Measurements from ENCODE around the gene MEGF9.

Gene MEGF9

GRCh38 chr9:120676767-120677402, 37.4 kb downstream of the MEGF9 start:
- no peak overlapping the region for H3K4me3 ChIP-seq (ENCODE audit: low read depth, low read length)
- no CpG with 5 or more reads among the region's 12 CpGs for WGBS (ENCODE audit: extremely low coverage, insufficient coverage, insufficient read length)
- H3K9me3 ChIP-seq (ENCODE audit: insufficient read depth, low read depth, low read length) = no peaks in the 10 kb centered on the region
- no peak overlapping the region for H2AFZ ChIP-seq (ENCODE audit: insufficient read depth, low read length, poor library complexity)
- no peak overlapping the region for H3K18ac ChIP-seq (ENCODE audit: low read length)
- H2BK12ac ChIP-seq (ENCODE audit: low read length) = no peak overlapping the region
- no peak overlapping the region for H3K4ac ChIP-seq (ENCODE audit: low read depth, low read length)
- H2BK5ac ChIP-seq (ENCODE audit: low read depth, low read length, poor library complexity) = no peak overlapping the region
- no peak for DNase-seq
- no peak overlapping the region for H3K4me2 ChIP-seq (ENCODE audit: low read length)
- no peaks in the 10 kb centered on the region for H3K36me3 ChIP-seq (ENCODE audit: control insufficient read depth in 1 of 2, insufficient read depth in 2 of 2, low read length in 2 of 2)
- H4K91ac ChIP-seq (ENCODE audit: low read depth, low read length) = no peak overlapping the region
- no peaks in the 10 kb centered on the region for H3K79me2 ChIP-seq (ENCODE audit: control insufficient read depth, insufficient read depth, low read length, poor library complexity)
- H3K4me1 ChIP-seq (ENCODE audit: control insufficient read depth in 1 of 2, insufficient read depth in 2 of 2, low read length in 2 of 2) = no peaks in the 10 kb centered on the region
- H4K8ac ChIP-seq (ENCODE audit: low read depth, low read length) = no peak overlapping the region
- no peak overlapping the region for H3K14ac ChIP-seq (ENCODE audit: low read length)
- H3K23ac ChIP-seq (ENCODE audit: low read length) = no peak overlapping the region
- H3K9ac ChIP-seq (ENCODE audit: low read length) = no peak overlapping the region
- no peak overlapping the region for H2BK120ac ChIP-seq (ENCODE audit: insufficient read depth, low read length, poor library complexity)
- H3K79me1 ChIP-seq (ENCODE audit: low read length) = no peaks in the 10 kb centered on the region
- no peak overlapping the region for H3K27ac ChIP-seq (ENCODE audit: low read depth, low read length)
- H2AK5ac ChIP-seq (ENCODE audit: low read length) = no peak overlapping the region
- H4K12ac ChIP-seq (ENCODE audit: low read depth, low read length) = no peak overlapping the region
- H3K27me3 ChIP-seq (ENCODE audit: insufficient read depth, low read length) = no peaks in the 10 kb centered on the region

DNA sequence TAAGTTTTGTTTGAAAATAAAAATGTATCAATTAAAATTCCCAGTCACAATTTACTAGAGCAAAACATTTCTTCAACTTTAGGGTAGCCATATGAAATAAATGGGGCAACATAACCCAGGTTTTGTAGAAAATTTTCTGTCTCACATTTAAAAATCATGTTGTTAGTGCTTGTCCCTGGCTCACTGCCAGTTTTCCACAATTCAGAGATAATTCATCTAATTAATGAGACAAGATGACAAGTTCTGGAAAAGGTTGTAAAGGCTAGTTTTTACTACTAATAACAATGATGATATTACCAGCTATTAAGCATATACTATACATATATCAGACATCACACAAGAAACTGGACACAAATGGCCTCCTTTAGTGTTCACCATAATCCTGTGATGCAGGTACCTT, 45.9 kb downstream of the MEGF9 start:
- Histone ChIP-seq H2AK5ac (ENCODE audit: low read length) (no peak overlapping the region), H3K4me2 (ENCODE audit: low read length) (no peak overlapping the region), H2BK120ac (ENCODE audit: insufficient read depth, low read length, poor library complexity) (no peak overlapping the region), H3K9me3 (ENCODE audit: insufficient read depth, low read depth, low read length) (no peaks in the 10 kb centered on the region), H2AFZ (ENCODE audit: insufficient read depth, low read length, poor library complexity) (no peak overlapping the region), H3K79me1 (ENCODE audit: low read length) (no peaks in the 10 kb centered on the region), H3K4me3 (ENCODE audit: low read depth, low read length) (no peak overlapping the region), H3K4ac (ENCODE audit: low read depth, low read length) (no peak overlapping the region), H2BK5ac (ENCODE audit: low read depth, low read length, poor library complexity) (no peak overlapping the region), H4K8ac (ENCODE audit: low read depth, low read length) (no peak overlapping the region), H3K79me2 (ENCODE audit: control insufficient read depth, insufficient read depth, low read length, poor library complexity) (no peaks in the 10 kb centered on the region), H3K9ac (ENCODE audit: low read length) (no peak overlapping the region), H3K14ac (ENCODE audit: low read length) (no peak overlapping the region), H2BK12ac (ENCODE audit: low read length) (no peak overlapping the region), H3K23ac (ENCODE audit: low read length) (no peak overlapping the region), H3K4me1 (ENCODE audit: control insufficient read depth in 1 of 2, insufficient read depth in 2 of 2, low read length in 2 of 2) (no peaks in the 10 kb centered on the region), H3K36me3 (ENCODE audit: control insufficient read depth in 1 of 2, insufficient read depth in 2 of 2, low read length in 2 of 2) (no peaks in the 10 kb centered on the region), H3K27me3 (ENCODE audit: insufficient read depth, low read length) (no peaks in the 10 kb centered on the region), H4K12ac (ENCODE audit: low read depth, low read length) (no peak overlapping the region), H3K18ac (ENCODE audit: low read length) (no peak overlapping the region), H3K27ac (ENCODE audit: low read depth, low read length) (no peak overlapping the region), H4K91ac (ENCODE audit: low read depth, low read length) (no peak overlapping the region)
- no peak for DNase-seq

DNA sequence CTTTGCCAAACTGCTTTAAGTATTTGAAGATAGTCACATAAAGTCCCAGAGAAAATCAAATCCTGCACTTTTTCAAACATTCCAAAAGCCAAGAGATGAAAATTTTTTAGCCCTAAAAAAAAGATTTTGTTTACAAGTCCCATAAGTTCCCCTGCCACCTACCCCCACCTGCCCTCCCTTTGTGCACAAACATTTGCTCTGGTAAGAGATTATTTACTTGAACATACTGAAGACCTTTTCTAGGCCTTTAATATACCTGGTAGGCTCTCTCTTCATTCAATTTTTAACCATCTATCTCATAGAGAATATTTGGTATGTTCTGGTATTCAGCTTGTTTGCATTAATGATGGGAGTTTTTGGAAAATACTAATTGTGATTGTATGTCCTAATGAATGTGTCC, 50.3 kb downstream of the MEGF9 start:
- Histone ChIP-seq H4K91ac (ENCODE audit: low read depth, low read length) (no peak overlapping the region), H2AFZ (ENCODE audit: insufficient read depth, low read length, poor library complexity) (no peak overlapping the region), H3K79me2 (ENCODE audit: control insufficient read depth, insufficient read depth, low read length, poor library complexity) (no peaks in the 10 kb centered on the region), H3K9me3 (ENCODE audit: insufficient read depth, low read depth, low read length) (no peaks in the 10 kb centered on the region), H3K4me1 (ENCODE audit: control insufficient read depth in 1 of 2, insufficient read depth in 2 of 2, low read length in 2 of 2) (no peaks in the 10 kb centered on the region), H4K12ac (ENCODE audit: low read depth, low read length) (no peak overlapping the region), H2BK12ac (ENCODE audit: low read length) (no peak overlapping the region), H3K23ac (ENCODE audit: low read length) (no peak overlapping the region), H2BK120ac (ENCODE audit: insufficient read depth, low read length, poor library complexity) (no peak overlapping the region), H3K36me3 (ENCODE audit: control insufficient read depth in 1 of 2, insufficient read depth in 2 of 2, low read length in 2 of 2) (no peaks in the 10 kb centered on the region), H3K4ac (ENCODE audit: low read depth, low read length) (no peak overlapping the region), H3K4me3 (ENCODE audit: low read depth, low read length) (no peak overlapping the region), H4K8ac (ENCODE audit: low read depth, low read length) (no peak overlapping the region), H3K27ac (ENCODE audit: low read depth, low read length) (no peak overlapping the region), H3K14ac (ENCODE audit: low read length) (no peak overlapping the region), H3K4me2 (ENCODE audit: low read length) (no peak overlapping the region), H3K9ac (ENCODE audit: low read length) (no peak overlapping the region), H3K27me3 (ENCODE audit: insufficient read depth, low read length) (no peaks in the 10 kb centered on the region), H3K18ac (ENCODE audit: low read length) (no peak overlapping the region), H2AK5ac (ENCODE audit: low read length) (no peak overlapping the region), H2BK5ac (ENCODE audit: low read depth, low read length, poor library complexity) (no peak overlapping the region), H3K79me1 (ENCODE audit: low read length) (no peaks in the 10 kb centered on the region)
- DNase-seq = no peak

DNA sequence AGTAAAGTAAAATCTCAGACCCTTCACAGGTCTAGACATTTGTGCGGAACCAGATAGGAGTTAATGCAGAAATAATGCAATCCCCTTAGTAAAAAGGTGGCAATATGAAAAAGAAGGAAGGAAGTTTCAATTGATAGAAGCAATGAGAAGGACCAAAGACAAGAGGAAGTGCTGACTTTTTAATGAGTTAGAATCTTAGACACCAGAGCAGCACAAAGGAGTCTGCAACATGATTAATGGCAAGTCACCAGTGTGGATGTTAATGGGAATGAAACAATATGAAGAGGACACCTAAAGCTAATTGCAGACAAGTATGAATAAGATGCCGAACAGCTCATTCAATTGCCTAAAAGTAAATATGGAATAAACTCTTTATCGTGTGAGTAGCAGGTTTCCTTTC, 50.9 kb downstream of the MEGF9 start:
- Histone ChIP-seq H3K4ac (ENCODE audit: low read depth, low read length) (no peak overlapping the region), H3K14ac (ENCODE audit: low read length) (no peak overlapping the region), H4K91ac (ENCODE audit: low read depth, low read length) (no peak overlapping the region), H2BK12ac (ENCODE audit: low read length) (no peak overlapping the region), H3K9me3 (ENCODE audit: insufficient read depth, low read depth, low read length) (no peaks in the 10 kb centered on the region), H3K27me3 (ENCODE audit: insufficient read depth, low read length) (no peaks in the 10 kb centered on the region), H2AFZ (ENCODE audit: insufficient read depth, low read length, poor library complexity) (no peak overlapping the region), H3K9ac (ENCODE audit: low read length) (no peak overlapping the region), H2AK5ac (ENCODE audit: low read length) (no peak overlapping the region), H3K79me2 (ENCODE audit: control insufficient read depth, insufficient read depth, low read length, poor library complexity) (no peaks in the 10 kb centered on the region), H4K8ac (ENCODE audit: low read depth, low read length) (no peak overlapping the region), H4K12ac (ENCODE audit: low read depth, low read length) (no peak overlapping the region), H2BK5ac (ENCODE audit: low read depth, low read length, poor library complexity) (no peak overlapping the region), H3K36me3 (ENCODE audit: control insufficient read depth in 1 of 2, insufficient read depth in 2 of 2, low read length in 2 of 2) (no peaks in the 10 kb centered on the region), H3K27ac (ENCODE audit: low read depth, low read length) (no peak overlapping the region), H3K4me1 (ENCODE audit: control insufficient read depth in 1 of 2, insufficient read depth in 2 of 2, low read length in 2 of 2) (no peaks in the 10 kb centered on the region), H3K79me1 (ENCODE audit: low read length) (no peaks in the 10 kb centered on the region), H3K4me3 (ENCODE audit: low read depth, low read length) (no peak overlapping the region), H3K18ac (ENCODE audit: low read length) (no peak overlapping the region), H3K4me2 (ENCODE audit: low read length) (no peak overlapping the region), H3K23ac (ENCODE audit: low read length) (no peak overlapping the region), H2BK120ac (ENCODE audit: insufficient read depth, low read length, poor library complexity) (no peak overlapping the region)
- no peak for DNase-seq
- no CpG with 5 or more reads among the region's 3 CpGs for WGBS (ENCODE audit: extremely low coverage, insufficient coverage, insufficient read length)

Measured in trophoblast cell (in vitro differentiated cells and primary cell).